Measurements from ENCODE around the gene DAG1.

Gene DAG1

GRCh38 chr3:49554633-49555265 lies 84.7 kb downstream of the DAG1 start:
- DNase-seq (ENCODE audit: low read depth): no peak

DNA sequence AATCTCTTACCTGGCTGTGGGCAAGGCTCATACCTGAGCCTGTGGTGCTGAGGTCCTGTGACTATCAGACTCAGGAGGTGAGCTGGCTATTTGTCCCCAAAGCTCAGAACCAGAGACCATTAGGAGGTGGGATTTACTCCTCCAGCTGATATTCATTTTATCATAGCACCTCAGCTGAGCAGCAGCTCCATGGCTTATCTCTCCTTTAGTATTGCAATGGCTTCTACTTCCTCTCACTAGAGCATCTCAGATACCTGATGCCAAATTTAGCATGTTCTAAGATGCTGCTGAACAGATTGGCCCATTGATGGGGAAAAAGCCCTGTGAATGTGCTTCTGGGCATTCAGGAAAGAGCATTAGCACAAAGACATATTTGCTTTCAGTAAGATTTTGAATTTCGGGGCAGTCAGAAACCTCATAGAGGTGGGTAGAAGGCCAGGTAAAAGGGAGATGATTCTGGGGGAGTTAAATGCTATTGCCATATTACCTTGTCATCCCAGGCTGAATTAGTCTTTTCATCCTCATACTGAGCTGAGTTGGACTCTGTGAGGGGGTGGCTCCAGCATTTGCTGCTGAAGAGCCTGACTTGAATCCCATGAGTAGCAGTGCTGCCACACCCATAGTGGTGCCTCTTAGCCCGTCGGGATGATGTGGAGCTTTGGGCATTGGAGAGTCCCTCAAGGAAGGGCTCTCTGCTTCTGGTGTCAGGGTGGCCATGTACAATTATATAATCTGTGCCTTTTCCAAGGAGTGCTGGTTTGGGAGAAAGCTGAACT lies 86.6 kb downstream of the DAG1 start:
- DNase-seq (ENCODE audit: low read depth): no peak

GRCh38 chr3:49563040-49563578 lies 93.0 kb downstream of the DAG1 start:
- DNase-seq (ENCODE audit: low read depth): no peak

GRCh38 chr3:49563766-49564165 lies 93.7 kb downstream of the DAG1 start:
- no peak for DNase-seq (ENCODE audit: low read depth)

DNA sequence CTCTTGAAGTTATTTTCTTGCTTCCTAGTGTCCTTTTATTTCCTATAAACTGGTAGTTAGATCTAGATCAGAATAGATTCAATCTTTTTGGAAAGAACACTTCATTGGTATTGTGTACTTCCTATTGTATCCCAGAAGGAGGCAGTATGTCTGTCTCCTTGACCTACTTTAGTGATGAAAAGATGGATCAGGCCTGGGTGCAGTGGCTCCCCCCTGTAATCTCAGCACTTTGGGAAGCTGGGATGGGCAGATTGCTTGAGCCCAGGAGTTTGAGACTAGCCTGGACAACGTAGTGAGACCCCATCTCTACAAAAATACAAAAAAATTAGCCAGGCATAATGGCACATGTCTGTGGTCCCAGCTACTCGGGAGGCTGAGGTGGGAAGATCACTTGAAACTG lies 96.2 kb downstream of the DAG1 start:
- no peak for DNase-seq (ENCODE audit: low read depth)

GRCh38 chr3:49567406-49567805 lies 97.3 kb downstream of the DAG1 start:
- no peak for DNase-seq (ENCODE audit: low read depth)

GRCh38 chr3:49568965-49569364 lies 98.9 kb downstream of the DAG1 start:
- no peak for DNase-seq (ENCODE audit: low read depth)

GRCh38 chr3:49570028-49570654 lies 100.1 kb downstream of the DAG1 start:
- DNase-seq (ENCODE audit: low read depth): no peak

DNA sequence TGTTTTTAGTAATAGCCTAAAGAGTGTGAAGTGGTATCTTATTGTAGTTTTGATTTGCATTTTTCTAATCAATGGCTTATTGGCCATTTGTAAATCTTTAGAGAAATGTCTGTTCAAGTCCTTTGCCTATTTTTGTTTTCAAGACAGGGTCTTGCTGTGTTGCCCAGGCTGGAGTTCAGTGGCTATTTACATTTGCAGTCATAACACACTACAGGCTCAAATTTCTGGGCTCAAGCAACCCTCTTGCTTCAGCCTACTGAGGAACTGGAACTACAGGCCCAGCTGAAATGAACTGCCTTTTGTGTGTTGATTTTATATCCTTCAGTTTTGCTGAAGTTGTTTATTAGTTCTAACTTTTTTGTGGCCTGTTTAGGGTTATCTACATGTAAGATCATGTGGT lies 112.1 kb downstream of the DAG1 start:
- DNase-seq (ENCODE audit: low read depth): no peak

Measured in GM04504 (cell line).